Panc1 (cell line): ENCODE data around the gene CLDN11.

ENCODE experiments used
- POLR2AphosphoS5 ChIP-seq: IDR thresholded peaks from 2 replicates; pipeline ENCODE4 v1.6.1; 2012; ENCODE audit warnings: mild to moderate bottlenecking, low read depth, low read length, moderate library complexity
- SIN3A ChIP-seq: IDR thresholded peaks from 2 replicates; pipeline ENCODE4 v1.6.1; 2012; ENCODE audit warnings: low read depth, mild to moderate bottlenecking, low read length, moderate library complexity, borderline replicate concordance; ENCODE audit not compliant: insufficient read depth
- TF ChIP-seq, protein P1 (sequence below): fragments of 450-650 bp; IDR thresholded peaks from 2 replicates; pipeline ENCODE4 v1.5.1; 2017; ENCODE audit warnings: mild to moderate bottlenecking
- TF ChIP-seq, protein P2 (sequence below), 2 experiments: IDR thresholded peaks; 2 replicates each; pipeline ENCODE4 v1.6.1; 2011 to 2012; ENCODE audit warnings: low read depth in 2 of 2, control low read depth in 1 of 2, low read length in 1 of 2, mild to moderate bottlenecking in 1 of 2, moderate library complexity in 1 of 2; ENCODE audit not compliant: insufficient read depth in 1 of 2

DNA sequence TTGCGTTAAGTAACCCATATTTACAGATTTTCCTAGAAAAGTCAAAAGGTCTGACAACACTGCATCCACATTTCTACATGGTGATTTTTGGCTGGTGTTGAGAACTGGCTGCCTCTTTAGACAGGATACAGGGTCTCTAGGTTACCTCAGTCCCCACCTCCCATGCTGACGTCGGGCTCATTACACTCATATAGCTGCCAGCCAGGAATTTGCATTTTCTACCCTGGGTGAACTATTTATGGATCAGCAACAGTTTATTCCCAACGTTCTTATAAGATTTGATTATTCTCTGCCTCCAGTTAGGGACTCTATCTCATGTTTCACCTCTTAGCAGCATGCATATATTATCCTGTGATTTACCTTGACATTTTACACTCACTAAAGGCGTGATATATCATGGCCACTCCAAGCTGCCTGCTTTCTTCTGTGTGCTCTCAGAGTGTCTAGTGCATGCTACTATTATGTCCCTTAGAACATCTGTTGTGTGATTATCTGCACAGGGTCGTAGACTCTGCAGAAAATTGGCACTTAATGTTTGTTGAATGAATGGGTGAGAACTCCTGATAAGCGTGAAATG lies 49.0 kb downstream of the CLDN11 start:
- TF ChIP-seq, protein P1, sequence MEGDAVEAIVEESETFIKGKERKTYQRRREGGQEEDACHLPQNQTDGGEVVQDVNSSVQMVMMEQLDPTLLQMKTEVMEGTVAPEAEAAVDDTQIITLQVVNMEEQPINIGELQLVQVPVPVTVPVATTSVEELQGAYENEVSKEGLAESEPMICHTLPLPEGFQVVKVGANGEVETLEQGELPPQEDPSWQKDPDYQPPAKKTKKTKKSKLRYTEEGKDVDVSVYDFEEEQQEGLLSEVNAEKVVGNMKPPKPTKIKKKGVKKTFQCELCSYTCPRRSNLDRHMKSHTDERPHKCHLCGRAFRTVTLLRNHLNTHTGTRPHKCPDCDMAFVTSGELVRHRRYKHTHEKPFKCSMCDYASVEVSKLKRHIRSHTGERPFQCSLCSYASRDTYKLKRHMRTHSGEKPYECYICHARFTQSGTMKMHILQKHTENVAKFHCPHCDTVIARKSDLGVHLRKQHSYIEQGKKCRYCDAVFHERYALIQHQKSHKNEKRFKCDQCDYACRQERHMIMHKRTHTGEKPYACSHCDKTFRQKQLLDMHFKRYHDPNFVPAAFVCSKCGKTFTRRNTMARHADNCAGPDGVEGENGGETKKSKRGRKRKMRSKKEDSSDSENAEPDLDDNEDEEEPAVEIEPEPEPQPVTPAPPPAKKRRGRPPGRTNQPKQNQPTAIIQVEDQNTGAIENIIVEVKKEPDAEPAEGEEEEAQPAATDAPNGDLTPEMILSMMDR: no peak
- TF ChIP-seq, protein P2, sequence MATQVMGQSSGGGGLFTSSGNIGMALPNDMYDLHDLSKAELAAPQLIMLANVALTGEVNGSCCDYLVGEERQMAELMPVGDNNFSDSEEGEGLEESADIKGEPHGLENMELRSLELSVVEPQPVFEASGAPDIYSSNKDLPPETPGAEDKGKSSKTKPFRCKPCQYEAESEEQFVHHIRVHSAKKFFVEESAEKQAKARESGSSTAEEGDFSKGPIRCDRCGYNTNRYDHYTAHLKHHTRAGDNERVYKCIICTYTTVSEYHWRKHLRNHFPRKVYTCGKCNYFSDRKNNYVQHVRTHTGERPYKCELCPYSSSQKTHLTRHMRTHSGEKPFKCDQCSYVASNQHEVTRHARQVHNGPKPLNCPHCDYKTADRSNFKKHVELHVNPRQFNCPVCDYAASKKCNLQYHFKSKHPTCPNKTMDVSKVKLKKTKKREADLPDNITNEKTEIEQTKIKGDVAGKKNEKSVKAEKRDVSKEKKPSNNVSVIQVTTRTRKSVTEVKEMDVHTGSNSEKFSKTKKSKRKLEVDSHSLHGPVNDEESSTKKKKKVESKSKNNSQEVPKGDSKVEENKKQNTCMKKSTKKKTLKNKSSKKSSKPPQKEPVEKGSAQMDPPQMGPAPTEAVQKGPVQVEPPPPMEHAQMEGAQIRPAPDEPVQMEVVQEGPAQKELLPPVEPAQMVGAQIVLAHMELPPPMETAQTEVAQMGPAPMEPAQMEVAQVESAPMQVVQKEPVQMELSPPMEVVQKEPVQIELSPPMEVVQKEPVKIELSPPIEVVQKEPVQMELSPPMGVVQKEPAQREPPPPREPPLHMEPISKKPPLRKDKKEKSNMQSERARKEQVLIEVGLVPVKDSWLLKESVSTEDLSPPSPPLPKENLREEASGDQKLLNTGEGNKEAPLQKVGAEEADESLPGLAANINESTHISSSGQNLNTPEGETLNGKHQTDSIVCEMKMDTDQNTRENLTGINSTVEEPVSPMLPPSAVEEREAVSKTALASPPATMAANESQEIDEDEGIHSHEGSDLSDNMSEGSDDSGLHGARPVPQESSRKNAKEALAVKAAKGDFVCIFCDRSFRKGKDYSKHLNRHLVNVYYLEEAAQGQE (IDR thresholded peaks at IDR 0.05; ENCODE audit: insufficient read depth in 1 of 2, low read depth in 2 of 2, low read length in 1 of 2): no peak
- TF ChIP-seq SIN3A (no peak), POLR2AphosphoS5 (no peak)
